Pulmonary artery endothelial cell (primary cell): ENCODE data around the gene SEPTIN5. TPM values are rescaled to one million over a fixed set of nuclear protein-coding genes. Genes with fewer than 3 reads are reported as not detected.

Source experiments
- DNase-seq: peaks from one replicate; pipeline ENCODE4 v3.0.0-alpha.2; 2011; ENCODE audit warnings: low read depth, low spot score
- total RNA-seq: library from RNA; depleted of rRNA; stranded (reverse); fragments of >200 nt; gene quantifications from 2 replicates; pipeline ENCODE4 v1.2.3, GENCODE V29; 2014

The SEPTIN5 gene
- total RNA-seq, 1 donor from 2014 or later, result 11.8 TPM

GRCh38 chr22:19732403-19733113, 18.3 kb downstream of the SEPTIN5 start:
- DNase-seq, result no peak

GRCh38 chr22:19733755-19734154, 19.5 kb downstream of the SEPTIN5 start:
- no peak for DNase-seq

- DNase-seq, result no peak
Measured at GRCh38 chr22:19734163-19734562, 19.9 kb downstream of the SEPTIN5 start.

GRCh38 chr22:19734837-19735382, 20.6 kb downstream of the SEPTIN5 start:
- no peak for DNase-seq

- no peak for DNase-seq
Measured at GRCh38 chr22:19735665-19736510, 21.6 kb downstream of the SEPTIN5 start.

- no peak for DNase-seq
Measured at GRCh38 chr22:19737846-19738663, 23.8 kb downstream of the SEPTIN5 start.

GRCh38 chr22:19738664-19739447, 24.6 kb downstream of the SEPTIN5 start:
- no peak for DNase-seq

GRCh38 chr22:19739448-19739895, 25.2 kb downstream of the SEPTIN5 start:
- no peak for DNase-seq

- DNase-seq, result no peak
Measured at GRCh38 chr22:19739911-19740449, 25.7 kb downstream of the SEPTIN5 start.

GRCh38 chr22:19740586-19740985, 26.3 kb downstream of the SEPTIN5 start:
- DNase-seq, result no peak

GRCh38 chr22:19741053-19741452, 26.8 kb downstream of the SEPTIN5 start:
- DNase-seq, result no peak

- DNase-seq, result no peak
Measured at GRCh38 chr22:19742160-19743066, 28.1 kb downstream of the SEPTIN5 start.

- DNase-seq, result no peak
Measured at GRCh38 chr22:19743081-19743480, 28.8 kb downstream of the SEPTIN5 start.

- DNase-seq, result no peak
Measured at GRCh38 chr22:19743651-19744050, 29.3 kb downstream of the SEPTIN5 start.

- no peak for DNase-seq
Measured at GRCh38 chr22:19744350-19745006, 30.2 kb downstream of the SEPTIN5 start.

GRCh38 chr22:19745155-19746101, 31.1 kb downstream of the SEPTIN5 start:
- no peak for DNase-seq

GRCh38 chr22:19746726-19747125, 32.4 kb downstream of the SEPTIN5 start:
- DNase-seq, result no peak

GRCh38 chr22:19747551-19747950, 33.2 kb downstream of the SEPTIN5 start:
- no peak for DNase-seq
